HCT116 (cell line): ENCODE measurements around the gene KAZN. TPM values are rescaled to one million over a fixed set of nuclear protein-coding genes. Genes with fewer than 3 reads are reported as not detected.

Source experiments
- ATAC-seq: fragments of 200-7000 bp; cut with Tn5 transposase; 2 replicates; pipeline ENCODE4 v1.9.1; 2020; ENCODE audit warnings: mild to moderate bottlenecking, moderate library complexity
- BruUV-seq: library from RNA; stranded (reverse); fragments of 400-500 nt; replicated peaks from 2 replicates; lab custom pipeline; 2021; lab: Mats Ljungman, UMichigan
- CTCF ChIA-PET: fragments of 300-600 bp; sonication (Branson Sonifier 250); formaldehyde crosslinking; loops from one replicate; lab custom pipeline; 2021; ENCODE audit warnings: antibody characterized with exemption; lab: Charles Lee
- POLR2A ChIA-PET: fragments of 300-600, 350-600 bp; sonication (Branson Sonifier 250); formaldehyde crosslinking; loops from one replicate; lab custom pipeline; 2021; ENCODE audit warnings: antibody characterized with exemption; lab: Charles Lee
- RAD21 ChIA-PET, 2 experiments: fragments of 300-600 bp; sonication (Branson Sonifier 250); formaldehyde crosslinking; loops; one replicate each; lab custom pipeline; 2023; ENCODE audit warnings: low total read pairs in 2 of 2; ENCODE audit not compliant: uncharacterized antibody in 2 of 2, unreplicated experiment in 2 of 2, low non-redundant PET in 1 of 2; lab: Charles Lee
- DNase-seq: peaks from one replicate; pipeline ENCODE4 v3.0.0-alpha.2; 2010; ENCODE audit warnings: low read depth, low spot score
- H2AFZ ChIP-seq: fragments of 200-600 bp; shearing (Covaris generic), sonication (generic); 2 replicates; pipeline ENCODE4 v1.6.1; 2017; ENCODE audit warnings: low read depth, mixed run types, mixed read lengths, antibody characterized with exemption, low read length; ENCODE audit not compliant: poor library complexity, severe bottlenecking
- H3K27ac ChIP-seq: 2 replicates; pipeline ENCODE4 v1.5.1; 2012; ENCODE audit warnings: low read depth, low read length
- H3K27me3 ChIP-seq: fragments of 200-600 bp; sonication (generic); 2 replicates; pipeline ENCODE4 v1.6.1; 2016; ENCODE audit warnings: mixed run types, low read length, mixed read lengths; ENCODE audit not compliant: insufficient read depth
- H3K36me3 ChIP-seq, 2 experiments: fragments of 200-500 bp in 1 of 2; fragments of 200-600 bp in 1 of 2; sonication (Bioruptor generic) in 1 of 2; sonication (generic) in 1 of 2; 2 replicates each; pipeline versions ENCODE4 v1.5.1 to v1.6.1; 2014 to 2016; ENCODE audit warnings: low read length in 2 of 2, inconsistent platforms in 1 of 2, mixed read lengths in 1 of 2, mixed run types in 1 of 2; ENCODE audit not compliant: insufficient read depth in 2 of 2, control insufficient read depth in 1 of 2
- H3K4me1 ChIP-seq, 2 experiments: fragments of 200-600 bp in 1 of 2; sonication (generic) in 1 of 2; 2 replicates each; pipeline versions ENCODE4 v1.5.1 to v1.6.1; 2012 to 2017; ENCODE audit warnings: low read length in 2 of 2, inconsistent platforms in 1 of 2, mild to moderate bottlenecking in 1 of 2, mixed read lengths in 1 of 2, mixed run types in 1 of 2, moderate library complexity in 1 of 2; ENCODE audit not compliant: insufficient read depth in 2 of 2, control insufficient read depth in 1 of 2
- H3K4me2 ChIP-seq: fragments of 200-600 bp; sonication (generic); 2 replicates; pipeline ENCODE4 v1.6.1; 2017; ENCODE audit warnings: mixed run types, low read length, mixed read lengths
- H3K4me3 ChIP-seq, 2 experiments: fragments of 200-600 bp in 1 of 2; sonication (generic) in 1 of 2; replicated peaks in 1 of 2; 2 replicates each; pipeline ENCODE4 v1.5.1; 2011 to 2016; ENCODE audit warnings: low read length in 2 of 2, control low read depth in 1 of 2, low read depth in 1 of 2, mild to moderate bottlenecking in 1 of 2, mixed read lengths in 1 of 2, mixed run types in 1 of 2
- H3K79me2 ChIP-seq: fragments of 200-600 bp; sonication (generic); 2 replicates; pipeline ENCODE4 v1.6.1; 2017; ENCODE audit warnings: mild to moderate bottlenecking, mixed run types, low read length, moderate library complexity, mixed read lengths; ENCODE audit not compliant: insufficient read depth
- H3K9ac ChIP-seq: fragments of 200-600 bp; sonication (generic); 2 replicates; pipeline ENCODE4 v1.6.1; 2016; ENCODE audit warnings: low read length, mixed read lengths
- H3K9me2 ChIP-seq: fragments of 200-600 bp; sonication (generic), shearing (Covaris generic); 2 replicates; pipeline ENCODE4 v1.6.1; 2017; ENCODE audit warnings: mixed run types, mild to moderate bottlenecking, moderate library complexity; ENCODE audit not compliant: insufficient read depth
- H3K9me3 ChIP-seq, 2 experiments: fragments of 200-500 bp in 1 of 2; fragments of 200-600 bp in 1 of 2; sonication (Bioruptor generic) in 1 of 2; sonication (generic) in 1 of 2; 2 replicates each; pipeline ENCODE4 v1.6.1; 2014 to 2017; ENCODE audit warnings: low read length in 2 of 2, mixed read lengths in 2 of 2, inconsistent platforms in 1 of 2, low read depth in 1 of 2, mild to moderate bottlenecking in 1 of 2, mixed run types in 1 of 2, moderate library complexity in 1 of 2; ENCODE audit not compliant: control insufficient read depth in 1 of 2, insufficient read depth in 1 of 2
- H4K20me1 ChIP-seq: fragments of 200-600 bp; sonication (generic), shearing (Covaris generic); 2 replicates; pipeline ENCODE4 v1.6.1; 2017; ENCODE audit warnings: mixed run types, mild to moderate bottlenecking, moderate library complexity; ENCODE audit not compliant: insufficient read depth
- CBX3 ChIP-seq: IDR thresholded peaks from 2 replicates; pipeline ENCODE4 v1.6.1; 2012; ENCODE audit warnings: low read depth
- EGR1 ChIP-seq: IDR thresholded peaks from 2 replicates; pipeline ENCODE4 v1.6.1; 2012; ENCODE audit warnings: low read depth
- FOSL1 ChIP-seq: IDR thresholded peaks from 2 replicates; pipeline ENCODE4 v1.6.1; 2012; ENCODE audit warnings: low read depth
- RAD21 ChIP-seq: IDR thresholded peaks from 2 replicates; pipeline ENCODE4 v1.6.1; 2012; ENCODE audit warnings: low read depth, mild to moderate bottlenecking
- SIN3A ChIP-seq: IDR thresholded peaks from 2 replicates; pipeline ENCODE4 v1.6.1; 2012; ENCODE audit warnings: low read depth
- SP1 ChIP-seq: IDR thresholded peaks from 2 replicates; pipeline ENCODE4 v1.6.1; 2012; ENCODE audit warnings: low read depth
- SRF ChIP-seq: IDR thresholded peaks from 2 replicates; pipeline ENCODE4 v1.6.1; 2012; ENCODE audit warnings: low read depth
- YY1 ChIP-seq: IDR thresholded peaks from 2 replicates; pipeline ENCODE4 v1.6.1; 2011; ENCODE audit warnings: low read length, low read depth, moderate library complexity, mild to moderate bottlenecking; ENCODE audit not compliant: insufficient replicate concordance; ENCODE audit errors: extremely low read depth
- ZFX ChIP-seq: fragments of 450-650 bp; IDR thresholded peaks from 2 replicates; pipeline ENCODE4 v1.6.1; 2017
- ZNF274 ChIP-seq: fragments of 200-500 bp; sonication (Bioruptor generic); IDR thresholded peaks from 2 replicates; pipeline ENCODE4 v1.6.1; 2014; ENCODE audit warnings: mild to moderate bottlenecking, low read depth, low read length, inconsistent platforms
- intact Hi-C: fragments of 100-400 bp; cut with micrococcal nuclease; formaldehyde crosslinking; loops from 2 replicates; pipeline ENCODE4 v1.10.0; 2022
- total RNA-seq: library from RNA; stranded (reverse); gene quantifications from one replicate; pipeline ENCODE4 v1.2.1, GENCODE V29; 2021; ENCODE audit not compliant: unreplicated experiment
- TF ChIP-seq, protein P1 (sequence below), 3 experiments: fragments of 200-600 bp in 1 of 3; sonication (generic) in 1 of 3; IDR thresholded peaks in 2 of 3; conservative IDR thresholded peaks in 1 of 3; 2 replicates each; pipeline ENCODE4 v1.5.1; 2012 to 2017; ENCODE audit warnings: low read depth in 2 of 3, low read length in 2 of 3, antibody characterized with exemption in 1 of 3, borderline replicate concordance in 1 of 3, control low read depth in 1 of 3, mild to moderate bottlenecking in 1 of 3, mixed read lengths in 1 of 3, mixed run types in 1 of 3, moderate library complexity in 1 of 3; ENCODE audit not compliant: insufficient read depth in 1 of 3
- TF ChIP-seq, protein P2 (sequence below): IDR thresholded peaks from 2 replicates; pipeline ENCODE4 v1.6.1; 2012
- TF ChIP-seq, protein P3 (sequence below): IDR thresholded peaks from 2 replicates; pipeline ENCODE4 v1.6.1; 2012

Gene KAZN
- total RNA-seq, 1 experiment from 2014 or later: 13.4 TPM

DNA sequence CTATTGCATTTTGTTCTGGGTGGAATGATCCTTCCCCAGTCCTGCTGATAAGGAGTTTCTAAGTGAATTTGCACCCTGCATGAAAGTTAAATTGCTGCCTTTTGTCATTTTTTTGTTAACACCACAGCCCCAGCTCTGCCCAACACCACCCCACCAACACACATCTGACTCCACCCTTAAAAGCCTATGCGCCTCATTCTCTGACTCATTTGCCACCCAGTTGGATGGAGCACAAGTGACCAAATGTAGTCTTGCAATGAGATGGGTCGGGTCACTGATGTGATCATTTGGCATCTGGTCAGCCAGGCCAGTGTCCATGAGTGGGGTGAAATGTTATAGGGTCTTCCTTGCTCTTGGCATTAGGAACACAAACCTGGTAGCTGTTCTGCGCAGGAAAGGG lies 256.8 kb downstream of the KAZN start:
- Histone ChIP-seq H3K9me3 (no peaks in the 10 kb centered on the region), H3K27ac (no peak overlapping the region), H4K20me1 (no peaks in the 10 kb centered on the region), H3K4me1 (no peaks in the 10 kb centered on the region), H3K9me2 (no peaks in the 10 kb centered on the region), H3K9ac (no peak overlapping the region), H3K4me3 (no peak overlapping the region), H3K27me3 (peaks cover 65% of the 10 kb centered on the region), H3K79me2 (no peaks in the 10 kb centered on the region), H3K36me3 (no peaks in the 10 kb centered on the region), H3K4me2 (no peak overlapping the region), H2AFZ (no peak overlapping the region)
- no TSS peak for BruUV-seq
- no peak for ATAC-seq
- RAD21 ChIA-PET: no interaction called here
- no peak for DNase-seq
- POLR2A ChIA-PET: no interaction called here
- intact Hi-C loops: no loop called here
- TF ChIP-seq, protein P1, sequence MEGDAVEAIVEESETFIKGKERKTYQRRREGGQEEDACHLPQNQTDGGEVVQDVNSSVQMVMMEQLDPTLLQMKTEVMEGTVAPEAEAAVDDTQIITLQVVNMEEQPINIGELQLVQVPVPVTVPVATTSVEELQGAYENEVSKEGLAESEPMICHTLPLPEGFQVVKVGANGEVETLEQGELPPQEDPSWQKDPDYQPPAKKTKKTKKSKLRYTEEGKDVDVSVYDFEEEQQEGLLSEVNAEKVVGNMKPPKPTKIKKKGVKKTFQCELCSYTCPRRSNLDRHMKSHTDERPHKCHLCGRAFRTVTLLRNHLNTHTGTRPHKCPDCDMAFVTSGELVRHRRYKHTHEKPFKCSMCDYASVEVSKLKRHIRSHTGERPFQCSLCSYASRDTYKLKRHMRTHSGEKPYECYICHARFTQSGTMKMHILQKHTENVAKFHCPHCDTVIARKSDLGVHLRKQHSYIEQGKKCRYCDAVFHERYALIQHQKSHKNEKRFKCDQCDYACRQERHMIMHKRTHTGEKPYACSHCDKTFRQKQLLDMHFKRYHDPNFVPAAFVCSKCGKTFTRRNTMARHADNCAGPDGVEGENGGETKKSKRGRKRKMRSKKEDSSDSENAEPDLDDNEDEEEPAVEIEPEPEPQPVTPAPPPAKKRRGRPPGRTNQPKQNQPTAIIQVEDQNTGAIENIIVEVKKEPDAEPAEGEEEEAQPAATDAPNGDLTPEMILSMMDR (IDR thresholded peaks at IDR 0.05 in 2 of 3, conservative IDR thresholded peaks at IDR 0.05 in 1 of 3; ENCODE audit: borderline replicate concordance in 1 of 3, insufficient read depth in 1 of 3, low read depth in 2 of 3, low read length in 2 of 3): no peak
- TF ChIP-seq ZFX (no peak), SRF (no peak), YY1 (no peak), CBX3 (no peak), EGR1 (no peak), RAD21 (no peak), FOSL1 (no peak), SP1 (no peak), ZNF274 (no peak), SIN3A (no peak)
- TF ChIP-seq, protein P2, sequence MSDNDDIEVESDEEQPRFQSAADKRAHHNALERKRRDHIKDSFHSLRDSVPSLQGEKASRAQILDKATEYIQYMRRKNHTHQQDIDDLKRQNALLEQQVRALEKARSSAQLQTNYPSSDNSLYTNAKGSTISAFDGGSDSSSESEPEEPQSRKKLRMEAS: no peak
- TF ChIP-seq, protein P3, sequence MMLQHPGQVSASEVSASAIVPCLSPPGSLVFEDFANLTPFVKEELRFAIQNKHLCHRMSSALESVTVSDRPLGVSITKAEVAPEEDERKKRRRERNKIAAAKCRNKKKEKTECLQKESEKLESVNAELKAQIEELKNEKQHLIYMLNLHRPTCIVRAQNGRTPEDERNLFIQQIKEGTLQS: no peak
- CTCF ChIA-PET: no interaction called here
